SK-N-MC (cell line): ENCODE data around the gene SCAF11.
"Not testable (repeated sequence)": the region's sequence is repeated elsewhere in the genome, so short reads cannot be mapped to it uniquely, and the experiment has no call there.

ENCODE experiments used
- DNase-seq: peaks from one replicate; pipeline ENCODE4 v3.0.0-alpha.2; 2011; ENCODE audit warnings: low read depth, low spot score
- H3K27ac ChIP-seq: fragments of 200-600 bp; sonication (generic); 2 replicates; pipeline ENCODE4 v1.5.1; 2016; ENCODE audit warnings: mixed run types
- H3K36me3 ChIP-seq: fragments of 200-600 bp; sonication (generic); 2 replicates; pipeline ENCODE4 v1.6.1; 2017; ENCODE audit warnings: antibody characterized with exemption, low read length, mixed read lengths; ENCODE audit not compliant: insufficient read depth
- H3K4me3 ChIP-seq: fragments of 200-600 bp; sonication (generic); 2 replicates; pipeline ENCODE4 v1.5.1; 2016
- H3K9ac ChIP-seq: fragments of 200-600 bp; sonication (generic); 2 replicates; pipeline ENCODE4 v1.8.0; 2017; ENCODE audit warnings: mixed run types, mixed read lengths; ENCODE audit not compliant: insufficient read length
- H3K9me3 ChIP-seq: fragments of 200-600 bp; sonication (generic); 2 replicates; pipeline ENCODE4 v1.6.1; 2017; ENCODE audit warnings: low read depth, mild to moderate bottlenecking, antibody characterized with exemption, low read length, moderate library complexity, mixed read lengths
- EZH2 ChIP-seq: fragments of 200-600 bp; sonication (generic); IDR thresholded peaks from one replicate; pipeline ENCODE4 v1.6.1; 2017; ENCODE audit warnings: antibody characterized with exemption
- FOXP2 ChIP-seq: optimal IDR thresholded peaks from 2 replicates; pipeline ENCODE3; 2011; ENCODE audit warnings: mild to moderate bottlenecking, moderate library complexity; ENCODE audit not compliant: insufficient read depth; ENCODE audit errors: extremely low read length, control extremely low read depth
- POLR2AphosphoS5 ChIP-seq: IDR thresholded peaks from 2 replicates; pipeline ENCODE4 v1.6.1; 2012; ENCODE audit warnings: mild to moderate bottlenecking, low read depth, low read length, borderline replicate concordance

Gene SCAF11, protein sequence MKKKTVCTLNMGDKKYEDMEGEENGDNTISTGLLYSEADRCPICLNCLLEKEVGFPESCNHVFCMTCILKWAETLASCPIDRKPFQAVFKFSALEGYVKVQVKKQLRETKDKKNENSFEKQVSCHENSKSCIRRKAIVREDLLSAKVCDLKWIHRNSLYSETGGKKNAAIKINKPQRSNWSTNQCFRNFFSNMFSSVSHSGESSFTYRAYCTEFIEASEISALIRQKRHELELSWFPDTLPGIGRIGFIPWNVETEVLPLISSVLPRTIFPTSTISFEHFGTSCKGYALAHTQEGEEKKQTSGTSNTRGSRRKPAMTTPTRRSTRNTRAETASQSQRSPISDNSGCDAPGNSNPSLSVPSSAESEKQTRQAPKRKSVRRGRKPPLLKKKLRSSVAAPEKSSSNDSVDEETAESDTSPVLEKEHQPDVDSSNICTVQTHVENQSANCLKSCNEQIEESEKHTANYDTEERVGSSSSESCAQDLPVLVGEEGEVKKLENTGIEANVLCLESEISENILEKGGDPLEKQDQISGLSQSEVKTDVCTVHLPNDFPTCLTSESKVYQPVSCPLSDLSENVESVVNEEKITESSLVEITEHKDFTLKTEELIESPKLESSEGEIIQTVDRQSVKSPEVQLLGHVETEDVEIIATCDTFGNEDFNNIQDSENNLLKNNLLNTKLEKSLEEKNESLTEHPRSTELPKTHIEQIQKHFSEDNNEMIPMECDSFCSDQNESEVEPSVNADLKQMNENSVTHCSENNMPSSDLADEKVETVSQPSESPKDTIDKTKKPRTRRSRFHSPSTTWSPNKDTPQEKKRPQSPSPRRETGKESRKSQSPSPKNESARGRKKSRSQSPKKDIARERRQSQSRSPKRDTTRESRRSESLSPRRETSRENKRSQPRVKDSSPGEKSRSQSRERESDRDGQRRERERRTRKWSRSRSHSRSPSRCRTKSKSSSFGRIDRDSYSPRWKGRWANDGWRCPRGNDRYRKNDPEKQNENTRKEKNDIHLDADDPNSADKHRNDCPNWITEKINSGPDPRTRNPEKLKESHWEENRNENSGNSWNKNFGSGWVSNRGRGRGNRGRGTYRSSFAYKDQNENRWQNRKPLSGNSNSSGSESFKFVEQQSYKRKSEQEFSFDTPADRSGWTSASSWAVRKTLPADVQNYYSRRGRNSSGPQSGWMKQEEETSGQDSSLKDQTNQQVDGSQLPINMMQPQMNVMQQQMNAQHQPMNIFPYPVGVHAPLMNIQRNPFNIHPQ (N-terminal part only)

DNA sequence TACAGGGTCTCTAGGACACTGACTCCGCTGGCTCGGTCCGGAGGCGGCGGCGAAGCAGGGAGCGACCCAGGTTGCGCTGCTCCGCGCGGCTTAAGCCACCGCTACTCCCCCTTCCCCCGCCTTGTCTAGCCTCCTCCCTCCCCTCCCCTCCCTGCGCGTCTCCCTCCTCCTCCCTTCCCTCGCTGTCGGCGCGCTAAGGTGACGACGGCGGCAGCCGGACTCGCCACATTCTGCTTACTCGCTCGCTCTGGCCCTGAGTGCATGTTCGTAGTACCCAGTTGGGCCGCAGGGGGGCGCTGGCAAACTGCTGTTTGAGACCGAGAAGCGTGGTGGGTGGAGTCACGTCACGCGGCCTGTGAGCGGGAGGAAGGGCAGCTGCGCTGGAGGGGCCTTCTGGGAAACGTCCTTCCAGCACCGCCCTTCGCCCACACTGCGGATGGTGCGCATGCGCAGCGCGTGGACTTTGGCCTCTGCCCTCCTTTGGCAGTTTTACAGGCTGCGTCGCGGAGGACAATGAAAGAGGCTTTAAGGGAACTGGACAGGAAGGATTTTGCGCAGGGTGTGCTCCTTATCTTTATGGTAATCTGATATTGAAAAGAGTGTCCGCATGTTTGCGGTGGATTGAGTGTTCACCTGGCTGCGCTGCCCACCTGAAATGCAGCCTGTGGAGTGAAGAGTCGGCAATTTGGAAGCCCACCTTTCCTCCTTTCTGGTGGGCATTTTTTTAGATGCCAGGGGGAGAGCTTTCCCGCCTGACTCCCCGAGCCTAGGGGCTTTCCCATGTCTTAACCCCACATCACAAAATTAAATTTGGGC, at the start of gene SCAF11:
SCAF11 (minus strand) TSS at position 107 of the 816 bp plus-strand sequence. CDS start 26,407 bp downstream, outside the sequence.
- H3K4me3 ChIP-seq: peak within 1 kb of the TSS; percentile 94
- peak; percentile 82 for TF ChIP-seq POLR2AphosphoS5
- TF ChIP-seq EZH2: no peak
- TF ChIP-seq FOXP2: peak; percentile 100
- peaks cover 24% of the 10 kb centered on the region for H3K36me3 ChIP-seq
- DNase-seq: peak; percentile 99
- H3K9me3 ChIP-seq: no peaks in the 10 kb centered on the region
- peak within 1 kb of the TSS; percentile 92 for H3K27ac ChIP-seq
- H3K9ac ChIP-seq: peak within 1 kb of the TSS; percentile 97

DNA sequence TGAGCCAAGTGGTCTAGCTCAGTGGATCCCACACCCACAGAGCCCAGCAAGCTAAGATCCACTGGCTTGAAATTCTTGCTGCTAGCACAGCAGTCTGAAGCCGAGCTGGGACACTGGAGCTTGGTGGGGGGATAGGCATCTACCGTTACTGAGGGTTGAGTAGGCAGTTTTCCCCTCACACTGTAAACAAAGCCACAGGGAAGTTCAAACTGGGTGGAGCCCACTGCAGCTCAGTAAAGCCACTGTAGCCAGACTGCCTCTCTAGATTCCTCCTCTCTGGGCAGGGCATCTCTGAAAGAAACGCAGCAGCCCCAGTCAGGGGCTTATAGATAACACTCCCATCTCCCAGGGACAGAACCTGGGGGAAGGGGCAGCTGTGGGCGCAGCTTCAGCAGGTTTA, 46.7 kb upstream of the SCAF11 start:
- DNase-seq, H3K9me3 ChIP-seq, H3K4me3 ChIP-seq, H3K27ac ChIP-seq, H3K36me3 ChIP-seq, H3K9ac ChIP-seq: not testable (repeated sequence)

DNA sequence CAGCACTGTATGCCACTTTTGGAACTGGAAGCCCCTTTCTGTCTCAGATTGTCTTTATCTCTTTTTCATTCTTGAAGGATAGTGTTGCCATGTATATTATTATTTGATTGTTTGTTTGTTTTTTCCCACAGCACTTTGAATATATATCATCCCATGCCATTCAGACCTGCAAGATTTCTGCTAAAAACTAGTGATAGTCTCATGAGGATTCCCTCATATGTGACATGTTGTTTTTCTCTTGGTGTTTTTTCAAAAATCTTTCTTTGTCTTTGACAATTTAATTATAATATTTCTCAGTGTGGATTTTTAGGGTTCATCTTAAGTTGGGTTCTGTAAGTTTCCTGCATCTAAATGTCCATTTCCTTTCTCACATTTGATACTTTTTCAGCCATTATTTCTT, 36.8 kb upstream of the SCAF11 start:
- H3K9ac ChIP-seq: no peak overlapping the region
- DNase-seq: no peak
- H3K27ac ChIP-seq: no peak overlapping the region

DNA sequence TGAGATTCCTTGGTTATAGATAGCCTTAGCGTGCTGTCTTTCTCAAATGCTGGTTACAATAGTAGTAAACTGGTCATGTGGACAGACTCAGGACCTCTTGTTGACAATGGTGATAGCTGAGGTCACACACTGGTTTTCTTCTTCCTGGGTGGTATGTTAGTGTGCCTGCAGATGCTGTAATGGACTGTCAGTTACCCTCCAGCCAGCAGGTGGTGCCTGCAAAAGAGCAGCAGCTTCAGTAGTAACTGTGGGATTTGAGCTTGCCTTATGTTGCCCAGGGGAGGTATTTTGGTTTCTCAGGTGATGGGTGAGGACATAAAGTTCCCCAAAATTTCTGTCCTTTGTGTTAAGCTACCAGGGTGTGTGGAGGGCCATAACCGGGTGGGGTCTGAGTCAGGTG, 33.7 kb upstream of the SCAF11 start:
- Histone ChIP-seq H3K27ac (no peak overlapping the region), H3K36me3 (no peaks in the 10 kb centered on the region), H3K4me3 (no peak overlapping the region), H3K9ac (no peak overlapping the region), H3K9me3 (peaks cover 8% of the 10 kb centered on the region; the same call in 1 of the 2 replicates)
- DNase-seq: no peak
- TF ChIP-seq FOXP2: no peak
- TF ChIP-seq POLR2AphosphoS5: no peak
- no peak for TF ChIP-seq EZH2

More for the DNA sequence above, 36.8 kb upstream of the SCAF11 start:
- H3K4me3 ChIP-seq: no peak overlapping the region
- no peaks in the 10 kb centered on the region for H3K36me3 ChIP-seq
- no peak for TF ChIP-seq FOXP2
- TF ChIP-seq POLR2AphosphoS5: no peak
- TF ChIP-seq EZH2: no peak
- H3K9me3 ChIP-seq: peaks cover 8% of the 10 kb centered on the region; the same call in 1 of the 2 replicates

DNA sequence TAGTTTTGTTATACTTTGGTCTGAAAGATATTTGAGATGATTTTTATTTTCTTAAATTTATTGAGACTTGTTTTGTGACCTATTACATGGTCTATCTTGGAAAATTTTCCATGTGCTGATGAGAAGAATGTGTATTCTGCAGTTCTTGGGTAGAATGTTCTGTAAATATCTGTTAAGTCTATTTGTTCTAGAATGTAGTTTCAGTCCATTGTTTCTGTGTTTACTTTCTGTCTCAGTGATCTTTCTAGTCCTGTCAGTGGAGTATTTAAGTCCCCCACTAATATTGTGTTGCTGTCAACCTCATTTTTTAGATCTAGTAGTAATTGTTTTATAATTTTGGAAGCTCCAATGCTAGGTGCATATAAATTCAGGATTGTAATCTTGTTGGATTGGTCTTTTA, 30.4 kb upstream of the SCAF11 start:
- no peak for DNase-seq
- no peaks in the 10 kb centered on the region for H3K9me3 ChIP-seq

DNA sequence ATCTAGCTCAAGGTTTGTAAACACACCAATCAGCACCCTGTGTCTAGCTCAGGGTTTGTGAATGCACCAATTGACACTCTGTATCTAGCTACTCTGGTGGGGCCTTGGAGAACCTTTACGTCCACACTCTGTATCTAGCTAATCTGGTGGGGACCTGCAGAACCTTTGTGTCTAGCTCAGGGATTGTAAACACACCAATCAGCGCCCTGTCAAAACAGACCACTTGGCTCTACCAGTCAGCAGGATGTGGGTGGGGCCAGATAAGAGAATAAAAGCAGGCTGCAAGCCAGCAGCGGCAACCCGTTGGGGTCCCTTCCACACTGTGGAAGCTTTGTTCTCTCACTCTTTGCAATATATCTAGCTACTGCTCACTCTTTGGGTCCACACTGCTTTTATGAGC, 28.3 kb upstream of the SCAF11 start:
- not testable (repeated sequence) for H3K4me3 ChIP-seq, H3K27ac ChIP-seq, DNase-seq, H3K9me3 ChIP-seq, H3K36me3 ChIP-seq, H3K9ac ChIP-seq

More for the DNA sequence above, 30.4 kb upstream of the SCAF11 start:
- Histone ChIP-seq H3K27ac (no peak overlapping the region), H3K9ac (no peak overlapping the region), H3K4me3 (no peak overlapping the region), H3K36me3 (no peaks in the 10 kb centered on the region)
- TF ChIP-seq EZH2 (no peak), POLR2AphosphoS5 (no peak), FOXP2 (no peak)

DNA sequence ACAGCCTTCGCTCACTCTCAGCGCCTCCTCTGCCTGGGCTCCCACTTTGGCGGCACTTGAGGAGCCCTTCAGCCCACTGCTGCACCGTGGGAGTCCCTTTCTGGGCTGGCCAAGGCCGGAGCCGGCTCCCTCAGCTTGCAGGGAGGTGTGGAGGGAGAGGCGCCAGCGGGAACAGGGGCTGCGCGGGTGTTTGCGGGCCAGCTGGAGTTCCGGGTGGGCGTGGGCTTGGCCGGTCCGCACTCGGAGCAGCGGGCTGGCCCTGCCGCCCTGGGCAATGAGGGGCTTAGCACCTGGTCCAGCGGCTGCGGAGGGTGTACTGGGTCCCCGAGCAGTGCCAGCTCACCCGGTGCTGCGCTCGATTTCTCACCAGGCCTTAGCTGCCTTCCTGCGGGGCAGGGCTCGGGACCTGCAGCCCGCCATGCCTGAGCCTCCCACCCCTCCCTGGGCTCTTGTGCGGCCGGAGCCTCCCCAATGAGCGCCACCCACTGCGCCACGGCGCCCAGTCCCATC, 27.5 kb upstream of the SCAF11 start:
- H3K9me3 ChIP-seq, H3K27ac ChIP-seq, H3K36me3 ChIP-seq, H3K4me3 ChIP-seq, DNase-seq, H3K9ac ChIP-seq: not testable (repeated sequence)
